LNCaP clone FGC (cell line): ENCODE results near the gene ZNF200.

Experiments
- DNase-seq: peaks from one replicate; pipeline ENCODE4 v3.0.0-alpha.2; 2011; ENCODE audit warnings: low read depth
- H3K4me3 ChIP-seq: 2 replicates; pipeline ENCODE4 v1.5.1; 2011; ENCODE audit warnings: mild to moderate bottlenecking, low read depth, low read length, control low read depth
- CTCF ChIP-seq: IDR thresholded peaks from 2 replicates; pipeline ENCODE4 v1.5.1; 2012; ENCODE audit warnings: mild to moderate bottlenecking; ENCODE audit not compliant: control insufficient read depth, insufficient read depth; ENCODE audit errors: extremely low read depth

The ZNF200 gene

GRCh38 chr16:3234857-3235561, at the start of gene ZNF200:
ZNF200 (minus strand) TSS chr16:3235158; CDS start chr16:3233755, 1,403 bp downstream.
- DNase-seq: peak; percentile 90
- no peak for TF ChIP-seq CTCF
- peak within 1 kb of the TSS; percentile 98 for H3K4me3 ChIP-seq

GRCh38 chr16:3283543-3284447, 48.8 kb upstream of the ZNF200 start:
- DNase-seq: no peak
- peak overlapping the region; percentile 100 for H3K4me3 ChIP-seq
- TF ChIP-seq CTCF: no peak

- H3K4me3 ChIP-seq: peak within 1 kb of the TSS; percentile 100
- no peak for TF ChIP-seq CTCF
- peak; percentile 96 for DNase-seq
Measured at GRCh38 chr16:3282730-3283542, 48.0 kb upstream of the ZNF200 start, which contains the start of gene ZNF263. ZNF263 (plus strand) TSS chr16:3283491; CDS start chr16:3283819, 328 bp downstream.

GRCh38 chr16:3282103-3282729, 47.3 kb upstream of the ZNF200 start:
- TF ChIP-seq CTCF: no peak

GRCh38 chr16:3281222-3281820, 46.4 kb upstream of the ZNF200 start:
- no peak overlapping the region; the same call in 1 of the 2 replicates for H3K4me3 ChIP-seq
- no peak for DNase-seq
- TF ChIP-seq CTCF: no peak

More at GRCh38 chr16:3282103-3282729, 47.3 kb upstream of the ZNF200 start:
- peak overlapping the region; percentile 100 for H3K4me3 ChIP-seq
- DNase-seq: no peak

GRCh38 chr16:3276679-3277078, 41.7 kb upstream of the ZNF200 start:
- DNase-seq: no peak
- no peak overlapping the region for H3K4me3 ChIP-seq
- no peak for TF ChIP-seq CTCF
